ENCODE measurements around the gene CD38. TPM values are rescaled to one million over a fixed set of nuclear protein-coding genes. Genes with fewer than 3 reads are reported as not detected.
"Not testable (repeated sequence)": the region's sequence is repeated elsewhere in the genome, so short reads cannot be mapped to it uniquely, and the experiment has no call there.

Gene CD38
- total RNA-seq, 1 donor from 2014 or later = 0.08 TPM

- peaks cover 18% of the 10 kb centered on the region for H3K27me3 Mint-ChIP-seq (ENCODE audit: unreplicated experiment)
Observed at GRCh38 chr4:15851969-15852368, 73.8 kb downstream of the CD38 start.

GRCh38 chr4:15852524-15852923 is 74.4 kb downstream of the CD38 start:
- no peak overlapping the region for H3K27ac Mint-ChIP-seq (ENCODE audit: unreplicated experiment)
- no peaks in the 10 kb centered on the region for H3K9me3 Mint-ChIP-seq (ENCODE audit: unreplicated experiment)
- no peak for DNase-seq (ENCODE audit: extremely low spot score, unreplicated experiment)

More at GRCh38 chr4:15851969-15852368, 73.8 kb downstream of the CD38 start:
- Mint-ChIP-seq H3K36me3 (ENCODE audit: unreplicated experiment) (no peaks in the 10 kb centered on the region), H3K4me1 (ENCODE audit: unreplicated experiment) (peaks cover 21% of the 10 kb centered on the region), H3K4me3 (ENCODE audit: unreplicated experiment) (no peak overlapping the region), H3K9me3 (ENCODE audit: unreplicated experiment) (no peaks in the 10 kb centered on the region), H3K27ac (ENCODE audit: unreplicated experiment) (no peak overlapping the region)
- TF ChIP-seq CTCF (IDR thresholded peaks at IDR 0.05) = no peak
- DNase-seq (ENCODE audit: extremely low spot score, unreplicated experiment) = no peak

GRCh38 chr4:15853345-15853744 is 75.2 kb downstream of the CD38 start:
- no peak for DNase-seq (ENCODE audit: extremely low spot score, unreplicated experiment)
- Mint-ChIP-seq H3K4me3 (ENCODE audit: unreplicated experiment) (no peak overlapping the region), H3K4me1 (ENCODE audit: unreplicated experiment) (peaks cover 21% of the 10 kb centered on the region), H3K27ac (ENCODE audit: unreplicated experiment) (no peak overlapping the region), H3K9me3 (ENCODE audit: unreplicated experiment) (no peaks in the 10 kb centered on the region), H3K36me3 (ENCODE audit: unreplicated experiment) (no peaks in the 10 kb centered on the region), H3K27me3 (ENCODE audit: unreplicated experiment) (peaks cover 12% of the 10 kb centered on the region)
- no peak for TF ChIP-seq CTCF (IDR thresholded peaks at IDR 0.05)

More at GRCh38 chr4:15852524-15852923, 74.4 kb downstream of the CD38 start:
- no peaks in the 10 kb centered on the region for H3K36me3 Mint-ChIP-seq (ENCODE audit: unreplicated experiment)
- peaks cover 18% of the 10 kb centered on the region for H3K27me3 Mint-ChIP-seq (ENCODE audit: unreplicated experiment)
- no peak for TF ChIP-seq CTCF (IDR thresholded peaks at IDR 0.05)
- peaks cover 21% of the 10 kb centered on the region for H3K4me1 Mint-ChIP-seq (ENCODE audit: unreplicated experiment)
- H3K4me3 Mint-ChIP-seq (ENCODE audit: unreplicated experiment) = no peak overlapping the region

GRCh38 chr4:15855804-15856475 is 77.8 kb downstream of the CD38 start:
- peak overlapping the region; percentile 75 for H3K27ac Mint-ChIP-seq (ENCODE audit: unreplicated experiment)
- H3K4me1 Mint-ChIP-seq (ENCODE audit: unreplicated experiment) = peaks cover 20% of the 10 kb centered on the region
- no peak for DNase-seq (ENCODE audit: extremely low spot score, unreplicated experiment)
- H3K4me3 Mint-ChIP-seq (ENCODE audit: unreplicated experiment) = no peak overlapping the region
- TF ChIP-seq CTCF (IDR thresholded peaks at IDR 0.05) = no peak
- no peaks in the 10 kb centered on the region for H3K36me3 Mint-ChIP-seq (ENCODE audit: unreplicated experiment)
- peaks cover 8% of the 10 kb centered on the region for H3K27me3 Mint-ChIP-seq (ENCODE audit: unreplicated experiment)
- H3K9me3 Mint-ChIP-seq (ENCODE audit: unreplicated experiment) = no peaks in the 10 kb centered on the region

- not testable (repeated sequence) for H3K4me3 Mint-ChIP-seq (ENCODE audit: unreplicated experiment); H3K36me3 Mint-ChIP-seq (ENCODE audit: unreplicated experiment); DNase-seq (ENCODE audit: extremely low spot score, unreplicated experiment); H3K4me1 Mint-ChIP-seq (ENCODE audit: unreplicated experiment); H3K9me3 Mint-ChIP-seq (ENCODE audit: unreplicated experiment); H3K27ac Mint-ChIP-seq (ENCODE audit: unreplicated experiment)
- peaks cover 18% of the 10 kb centered on the region for H3K27me3 Mint-ChIP-seq (ENCODE audit: unreplicated experiment)
Observed at GRCh38 chr4:15861198-15861597, 83.1 kb downstream of the CD38 start.
